Hepatocyte (in vitro differentiated cells): ENCODE results near the gene FBXO46. TPM values are rescaled to one million over a fixed set of nuclear protein-coding genes. Genes with fewer than 3 reads are reported as not detected.
"Not testable (repeated sequence)": the region's sequence is repeated elsewhere in the genome, so short reads cannot be mapped to it uniquely, and the experiment has no call there.

Source experiments
- DNase-seq: peaks from one replicate; pipeline ENCODE4 v3.0.0-alpha.2; 2016; ENCODE audit warnings: low spot score
- H2AFZ ChIP-seq: fragments of 200-600 bp; sonication (generic); 2 replicates; pipeline ENCODE4 v1.6.0; 2016; ENCODE audit warnings: antibody characterized with exemption, mild to moderate bottlenecking
- H3K27ac ChIP-seq: fragments of 200-600 bp; sonication (generic); 2 replicates; pipeline ENCODE4 v1.5.1; 2016; ENCODE audit warnings: mild to moderate bottlenecking
- H3K27me3 ChIP-seq: fragments of 200-600 bp; sonication (generic); 2 replicates; pipeline ENCODE4 v1.6.1; 2016
- H3K36me3 ChIP-seq: fragments of 200-600 bp; sonication (generic); replicated peaks from 2 replicates; pipeline ENCODE4 v1.5.1; 2016; ENCODE audit warnings: low read depth; ENCODE audit not compliant: insufficient read depth
- H3K4me1 ChIP-seq: fragments of 200-600 bp; sonication (generic); 2 replicates; pipeline ENCODE4 v1.5.1; 2016; ENCODE audit warnings: mild to moderate bottlenecking, moderate library complexity; ENCODE audit not compliant: insufficient read depth
- H3K4me2 ChIP-seq: fragments of 200-600 bp; sonication (generic); 2 replicates; pipeline ENCODE4 v1.6.0; 2016
- H3K4me3 ChIP-seq: fragments of 200-600 bp; sonication (generic); 2 replicates; pipeline ENCODE4 v1.5.1; 2016; ENCODE audit warnings: mild to moderate bottlenecking
- H3K79me2 ChIP-seq: fragments of 200-600 bp; sonication (generic); 2 replicates; pipeline ENCODE4 v1.6.0; 2017; ENCODE audit warnings: mild to moderate bottlenecking
- H3K9me2 ChIP-seq: fragments of 200-600 bp; sonication (generic); replicated peaks from 2 replicates; pipeline ENCODE4 v1.6.0; 2017; ENCODE audit warnings: mild to moderate bottlenecking; ENCODE audit not compliant: insufficient read depth
- H3K9me3 ChIP-seq: fragments of 200-600 bp; sonication (generic); 2 replicates; pipeline ENCODE4 v1.5.1; 2016; ENCODE audit warnings: low read depth, mild to moderate bottlenecking
- H4K20me1 ChIP-seq: fragments of 200-600 bp; sonication (generic); 2 replicates; pipeline ENCODE4 v1.6.0; 2016; ENCODE audit warnings: mild to moderate bottlenecking; ENCODE audit not compliant: insufficient read depth, poor library complexity, severe bottlenecking
- EZH2 ChIP-seq: fragments of 200-600 bp; sonication (generic); IDR thresholded peaks from 2 replicates; pipeline ENCODE4 v1.6.1; 2016; ENCODE audit warnings: antibody characterized with exemption, mild to moderate bottlenecking, borderline replicate concordance
- EZH2phosphoT487 ChIP-seq: fragments of 200-600 bp; sonication (generic); IDR thresholded peaks from one replicate; pipeline ENCODE4 v1.6.1; 2018; ENCODE audit warnings: antibody characterized with exemption, mild to moderate bottlenecking, low read depth, moderate library complexity; ENCODE audit not compliant: unreplicated experiment, severe bottlenecking
- WGBS: methylation state at CpG from one replicate; pipeline ENCODE4 v1.1.6; 2016; ENCODE audit warnings: low lambda C conversion rate; ENCODE audit errors: missing lambda C conversion rate; 5-methylcytosine and 5-hydroxymethylcytosine counted together
- polyA plus RNA-seq: library from polyadenylated mRNA; unstranded; fragments of >200 nt; fragmentation: Nextera tagmentation; extraction: Ambion mirVana; gene quantifications from 2 replicates; pipeline ENCODE4 v1.2.1, GENCODE V29; 2016
- total RNA-seq: library from RNA; depleted of rRNA; stranded (reverse); fragments of >200 nt; gene quantifications from 2 replicates; pipeline ENCODE4 v1.2.3, GENCODE V29; 2014
- TF ChIP-seq, protein P1 (sequence below): fragments of 200-600 bp; sonication (generic); IDR thresholded peaks from 2 replicates; pipeline ENCODE4 v1.5.1; 2016; ENCODE audit warnings: antibody characterized with exemption, mild to moderate bottlenecking; ENCODE audit not compliant: poor library complexity

Gene FBXO46
- total and polyA plus RNA-seq, 2 experiments from 2014 or later, result 7.5 to 14.8 TPM

DNA sequence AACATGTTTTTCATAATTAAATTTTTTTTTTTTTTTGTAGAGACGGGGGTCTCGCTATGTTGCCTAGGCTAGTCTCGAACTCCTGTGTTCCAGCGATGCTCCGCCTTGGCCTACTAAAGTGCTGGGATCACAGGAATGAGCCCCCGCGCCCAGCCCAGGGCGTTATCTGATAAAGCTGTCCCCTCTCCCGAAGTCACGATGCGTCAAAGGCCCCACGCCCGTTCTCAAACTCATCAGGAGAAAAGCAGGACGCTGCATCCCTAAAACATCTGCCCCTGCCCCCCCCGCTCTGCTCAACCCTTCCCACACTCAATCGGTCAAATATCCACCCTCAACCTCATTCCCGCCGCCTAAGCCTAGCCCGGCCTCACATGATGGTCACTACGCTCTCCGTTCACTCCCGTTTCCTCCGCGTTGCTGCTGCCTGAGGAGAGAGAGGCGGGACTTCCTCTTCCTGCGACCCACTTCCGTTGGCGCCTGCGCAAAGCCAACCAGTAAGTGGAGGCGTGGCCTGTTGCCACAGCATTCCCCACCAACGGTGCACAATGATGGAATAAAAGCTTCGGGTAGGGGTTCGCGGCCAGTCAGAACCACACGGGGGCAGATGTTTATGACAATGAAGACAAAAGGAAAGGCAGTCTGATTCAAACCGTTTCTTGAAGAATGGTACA, 39.0 kb downstream of the FBXO46 start, which contains the start of gene SNRPD2:
Gene SNRPD2 (minus strand): TSS at position 438 of the 671 bp plus-strand sequence. CDS start 65 bp downstream, at position 373.
- TF ChIP-seq, protein P1, sequence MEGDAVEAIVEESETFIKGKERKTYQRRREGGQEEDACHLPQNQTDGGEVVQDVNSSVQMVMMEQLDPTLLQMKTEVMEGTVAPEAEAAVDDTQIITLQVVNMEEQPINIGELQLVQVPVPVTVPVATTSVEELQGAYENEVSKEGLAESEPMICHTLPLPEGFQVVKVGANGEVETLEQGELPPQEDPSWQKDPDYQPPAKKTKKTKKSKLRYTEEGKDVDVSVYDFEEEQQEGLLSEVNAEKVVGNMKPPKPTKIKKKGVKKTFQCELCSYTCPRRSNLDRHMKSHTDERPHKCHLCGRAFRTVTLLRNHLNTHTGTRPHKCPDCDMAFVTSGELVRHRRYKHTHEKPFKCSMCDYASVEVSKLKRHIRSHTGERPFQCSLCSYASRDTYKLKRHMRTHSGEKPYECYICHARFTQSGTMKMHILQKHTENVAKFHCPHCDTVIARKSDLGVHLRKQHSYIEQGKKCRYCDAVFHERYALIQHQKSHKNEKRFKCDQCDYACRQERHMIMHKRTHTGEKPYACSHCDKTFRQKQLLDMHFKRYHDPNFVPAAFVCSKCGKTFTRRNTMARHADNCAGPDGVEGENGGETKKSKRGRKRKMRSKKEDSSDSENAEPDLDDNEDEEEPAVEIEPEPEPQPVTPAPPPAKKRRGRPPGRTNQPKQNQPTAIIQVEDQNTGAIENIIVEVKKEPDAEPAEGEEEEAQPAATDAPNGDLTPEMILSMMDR, result no peak
- TF ChIP-seq EZH2 (no peak), EZH2phosphoT487 (no peak)
- H3K4me3 ChIP-seq, result peak within 1 kb of the TSS; percentile 65
- no peaks in the 10 kb centered on the region for H3K9me3 ChIP-seq
- peak; percentile 97 for DNase-seq
- H4K20me1 ChIP-seq, result no peaks in the 10 kb centered on the region
- under 1% methylated on average over 34 of the region's 36 CpGs for WGBS
- peaks cover 19% of the 10 kb centered on the region for H3K79me2 ChIP-seq
- peak within 1 kb of the TSS; percentile 88 for H3K27ac ChIP-seq
- H3K9me2 ChIP-seq, result no peaks in the 10 kb centered on the region
- no peaks in the 10 kb centered on the region for H3K4me1 ChIP-seq
- H3K4me2 ChIP-seq, result peak within 1 kb of the TSS; percentile 97
- no peaks in the 10 kb centered on the region for H3K27me3 ChIP-seq
- peak within 1 kb of the TSS; percentile 60 for H2AFZ ChIP-seq
- no peaks in the 10 kb centered on the region for H3K36me3 ChIP-seq

DNA sequence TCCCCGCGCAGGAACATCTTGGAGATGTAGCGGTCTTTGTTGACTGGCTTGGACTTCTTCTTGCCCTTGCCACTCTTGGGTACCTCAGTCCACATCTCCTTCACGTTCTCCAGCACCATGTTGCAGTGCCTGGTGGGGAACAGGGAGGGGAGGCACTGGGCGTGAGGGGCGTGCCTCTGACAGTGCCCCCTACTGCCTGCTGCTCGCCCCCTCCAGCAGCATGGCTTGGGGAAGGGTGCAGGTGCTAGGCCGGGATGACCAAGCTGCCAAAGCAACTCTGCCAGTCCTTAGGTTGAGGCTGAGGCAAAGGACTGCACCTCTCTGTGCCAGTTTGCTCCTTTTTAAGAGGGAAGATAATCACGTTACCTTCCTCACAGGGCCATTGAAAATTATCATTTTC, 43.1 kb downstream of the FBXO46 start:
- no peak overlapping the region for H3K4me3 ChIP-seq
- 92% methylated on average over 9 of the region's 9 CpGs for WGBS
- no peaks in the 10 kb centered on the region for H3K4me1 ChIP-seq
- no peaks in the 10 kb centered on the region for H3K36me3 ChIP-seq
- TF ChIP-seq, protein P1, result no peak
- TF ChIP-seq EZH2phosphoT487 (no peak), EZH2 (no peak)
- no peak overlapping the region for H3K27ac ChIP-seq
- peaks cover 15% of the 10 kb centered on the region for H3K79me2 ChIP-seq
- no peaks in the 10 kb centered on the region for H3K9me2 ChIP-seq
- no peaks in the 10 kb centered on the region for H3K27me3 ChIP-seq
- H3K4me2 ChIP-seq, result no peak overlapping the region
- no peaks in the 10 kb centered on the region for H4K20me1 ChIP-seq
- no peak overlapping the region for H2AFZ ChIP-seq
- DNase-seq, result no peak
- H3K9me3 ChIP-seq, result no peaks in the 10 kb centered on the region

DNA sequence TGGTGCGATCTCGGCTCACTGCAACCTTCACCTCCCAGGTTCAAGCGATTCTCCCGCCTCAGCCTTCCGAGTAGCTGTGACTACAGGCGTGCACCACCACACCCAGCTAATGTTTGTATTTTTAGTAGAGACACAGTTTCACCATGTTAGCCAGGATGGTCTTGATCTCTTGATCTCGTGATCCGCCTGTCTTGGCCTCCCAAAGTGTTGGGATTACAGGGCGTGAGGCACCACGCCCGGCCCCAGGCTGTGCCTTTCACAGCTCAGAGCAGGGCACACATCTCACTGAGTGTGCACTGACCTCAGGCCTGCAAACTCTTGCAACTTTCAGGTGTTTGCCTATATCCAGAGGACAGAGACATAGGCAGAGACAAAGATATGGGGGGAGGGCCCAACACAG, 45.7 kb downstream of the FBXO46 start:
- H3K4me2 ChIP-seq, H2AFZ ChIP-seq, H3K36me3 ChIP-seq, H3K27me3 ChIP-seq, H4K20me1 ChIP-seq, H3K4me3 ChIP-seq, DNase-seq, H3K9me2 ChIP-seq, H3K79me2 ChIP-seq, H3K9me3 ChIP-seq, H3K27ac ChIP-seq, H3K4me1 ChIP-seq: not testable (repeated sequence)
- 100% methylated on average over 9 of the region's 11 CpGs for WGBS

DNA sequence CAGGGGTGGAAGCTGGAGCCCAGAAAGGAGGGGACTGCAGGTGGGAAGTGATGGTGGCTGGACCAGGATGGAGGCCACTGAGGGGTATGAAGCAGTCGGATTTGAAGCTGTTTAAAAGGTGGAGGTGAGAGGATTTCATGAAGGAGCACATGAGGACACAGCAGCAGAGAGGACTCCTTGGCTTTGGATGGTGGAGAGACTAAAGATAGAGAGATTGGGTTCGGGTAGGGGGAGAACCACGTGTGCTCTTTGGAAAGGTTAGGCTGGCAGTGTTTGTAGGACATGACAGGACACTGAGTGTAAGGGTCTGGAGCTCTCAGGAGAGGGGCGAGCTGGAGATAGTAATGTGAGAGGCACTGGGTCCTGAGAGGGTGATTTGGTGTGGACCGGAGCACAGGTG, 47.8 kb downstream of the FBXO46 start:
- no peak overlapping the region for H3K4me2 ChIP-seq

More for the DNA sequence above, 47.8 kb downstream of the FBXO46 start:
- 94% methylated on average over 5 of the region's 5 CpGs for WGBS
- Histone ChIP-seq H3K4me3 (no peak overlapping the region), H3K9me2 (no peaks in the 10 kb centered on the region), H3K4me1 (peaks cover 4% of the 10 kb centered on the region), H2AFZ (no peak overlapping the region), H3K36me3 (no peaks in the 10 kb centered on the region), H3K9me3 (no peaks in the 10 kb centered on the region), H3K27me3 (no peaks in the 10 kb centered on the region), H4K20me1 (no peaks in the 10 kb centered on the region), H3K79me2 (no peaks in the 10 kb centered on the region), H3K27ac (no peak overlapping the region)
- no peak for DNase-seq
- TF ChIP-seq EZH2, result no peak
- TF ChIP-seq, protein P1, result no peak
- no peak for TF ChIP-seq EZH2phosphoT487
